ENCODE measurements around the gene CDS1. TPM values are rescaled to one million over a fixed set of nuclear protein-coding genes. Genes with fewer than 3 reads are reported as not detected.

Gene CDS1
- total RNA-seq, 4 donors from 2014 or later = 21.6 to 36.2 (median 24.0) TPM

DNA sequence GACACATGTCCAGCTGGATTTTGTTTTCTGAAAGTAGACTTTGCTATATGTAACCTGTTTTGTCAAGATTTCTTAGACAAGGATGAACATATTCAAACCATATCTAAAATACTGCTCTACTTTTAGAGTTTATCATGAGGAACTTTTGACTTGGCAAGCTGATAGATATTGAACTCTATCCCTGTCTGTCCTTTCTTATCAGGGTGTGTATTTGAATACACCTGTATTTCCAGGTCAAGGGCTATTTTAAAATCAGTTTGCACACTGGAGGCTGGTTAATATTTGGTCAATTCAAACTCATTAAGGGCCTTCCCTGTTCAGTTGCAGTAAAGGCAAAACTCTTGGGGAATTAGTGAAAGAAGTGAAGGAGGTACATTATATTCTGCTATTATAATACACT, 2.3 kb downstream of the CDS1 start:
- no peak overlapping the region for H3K4me3 ChIP-seq

DNA sequence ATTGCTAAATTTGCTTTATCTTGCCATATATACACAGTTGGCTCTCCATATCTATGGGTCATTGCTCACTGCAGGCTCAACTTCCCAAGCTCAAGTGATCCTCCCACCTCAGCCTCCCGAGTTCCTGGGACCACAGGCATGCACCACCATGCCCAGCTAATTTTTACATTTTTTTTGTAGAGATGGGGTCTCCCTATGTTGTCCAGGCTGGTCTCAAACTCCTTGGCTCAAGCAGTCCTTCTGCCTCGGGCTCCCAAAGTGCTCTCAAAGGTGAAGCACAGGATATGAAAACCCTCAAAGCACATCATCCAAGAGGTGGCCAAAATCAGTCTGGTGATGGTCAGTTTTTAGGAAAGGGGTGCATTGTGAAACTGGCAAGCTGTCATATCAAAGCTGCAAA, 11.8 kb downstream of the CDS1 start:
- DNase-seq (ENCODE audit: low spot score in 2 of 2) = no peak
- no peak overlapping the region for H3K4me3 ChIP-seq

More for the DNA sequence above, 2.3 kb downstream of the CDS1 start:
- DNase-seq (ENCODE audit: low spot score in 2 of 2) = no peak
- H3K4me1 ChIP-seq = peaks cover 31% of the 10 kb centered on the region
- no peaks in the 10 kb centered on the region for H3K36me3 ChIP-seq
- H3K27me3 ChIP-seq = no peaks in the 10 kb centered on the region
- TF ChIP-seq, protein P1, sequence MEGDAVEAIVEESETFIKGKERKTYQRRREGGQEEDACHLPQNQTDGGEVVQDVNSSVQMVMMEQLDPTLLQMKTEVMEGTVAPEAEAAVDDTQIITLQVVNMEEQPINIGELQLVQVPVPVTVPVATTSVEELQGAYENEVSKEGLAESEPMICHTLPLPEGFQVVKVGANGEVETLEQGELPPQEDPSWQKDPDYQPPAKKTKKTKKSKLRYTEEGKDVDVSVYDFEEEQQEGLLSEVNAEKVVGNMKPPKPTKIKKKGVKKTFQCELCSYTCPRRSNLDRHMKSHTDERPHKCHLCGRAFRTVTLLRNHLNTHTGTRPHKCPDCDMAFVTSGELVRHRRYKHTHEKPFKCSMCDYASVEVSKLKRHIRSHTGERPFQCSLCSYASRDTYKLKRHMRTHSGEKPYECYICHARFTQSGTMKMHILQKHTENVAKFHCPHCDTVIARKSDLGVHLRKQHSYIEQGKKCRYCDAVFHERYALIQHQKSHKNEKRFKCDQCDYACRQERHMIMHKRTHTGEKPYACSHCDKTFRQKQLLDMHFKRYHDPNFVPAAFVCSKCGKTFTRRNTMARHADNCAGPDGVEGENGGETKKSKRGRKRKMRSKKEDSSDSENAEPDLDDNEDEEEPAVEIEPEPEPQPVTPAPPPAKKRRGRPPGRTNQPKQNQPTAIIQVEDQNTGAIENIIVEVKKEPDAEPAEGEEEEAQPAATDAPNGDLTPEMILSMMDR (IDR thresholded peaks at IDR 0.05) = no peak
- TF ChIP-seq POLR2AphosphoS5 (IDR thresholded peaks at IDR 0.05) (no peak), EP300 (IDR thresholded peaks at IDR 0.05) (no peak), POLR2A (IDR thresholded peaks at IDR 0.05) (no peak)
- no peak overlapping the region for H3K27ac ChIP-seq
- H3K9me3 ChIP-seq = no peaks in the 10 kb centered on the region

DNA sequence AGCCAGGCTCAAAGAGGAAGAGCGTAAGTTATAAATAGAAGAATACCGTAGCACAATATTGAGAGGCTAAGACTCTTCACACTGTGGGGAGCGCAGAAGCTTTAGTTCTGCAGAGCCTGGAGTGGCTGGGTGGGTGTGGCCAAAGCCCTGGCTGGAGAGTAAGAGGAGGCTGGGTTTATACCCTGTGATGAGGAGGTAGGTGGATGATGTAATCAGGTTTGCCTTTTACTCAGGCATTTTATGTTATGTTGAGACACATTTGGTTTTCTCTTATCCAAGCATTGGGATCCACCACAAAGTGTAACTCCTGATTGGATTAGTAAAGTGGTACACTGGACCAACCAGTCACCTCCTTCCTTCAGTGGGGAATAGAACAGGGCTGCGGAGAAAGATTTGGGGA, 13.9 kb downstream of the CDS1 start:
- Histone ChIP-seq H3K4me1 (no peaks in the 10 kb centered on the region), H3K36me3 (no peaks in the 10 kb centered on the region), H3K27ac (no peak overlapping the region), H3K4me3 (no peak overlapping the region), H3K27me3 (no peaks in the 10 kb centered on the region), H3K9me3 (no peaks in the 10 kb centered on the region)
- 84% methylated on average over 4 of the region's 4 CpGs for WGBS
- TF ChIP-seq, protein P1 (IDR thresholded peaks at IDR 0.05) = no peak
- no peak for TF ChIP-seq POLR2AphosphoS5 (IDR thresholded peaks at IDR 0.05)
- TF ChIP-seq POLR2A (IDR thresholded peaks at IDR 0.05) = no peak
- TF ChIP-seq EP300 (IDR thresholded peaks at IDR 0.05) = no peak
- DNase-seq (ENCODE audit: low spot score in 2 of 2) = no peak

More for the DNA sequence above, 11.8 kb downstream of the CDS1 start:
- H3K9me3 ChIP-seq = no peaks in the 10 kb centered on the region
- no peaks in the 10 kb centered on the region for H3K27me3 ChIP-seq
- TF ChIP-seq, protein P1 (IDR thresholded peaks at IDR 0.05) = no peak
- TF ChIP-seq POLR2A (IDR thresholded peaks at IDR 0.05) = no peak
- TF ChIP-seq EP300 (IDR thresholded peaks at IDR 0.05) = no peak
- TF ChIP-seq POLR2AphosphoS5 (IDR thresholded peaks at IDR 0.05) = no peak
- H3K36me3 ChIP-seq = no peaks in the 10 kb centered on the region
- WGBS = 90% methylated on average over 2 of the region's 2 CpGs
- H3K27ac ChIP-seq = no peak overlapping the region
- peaks cover 5% of the 10 kb centered on the region for H3K4me1 ChIP-seq

DNA sequence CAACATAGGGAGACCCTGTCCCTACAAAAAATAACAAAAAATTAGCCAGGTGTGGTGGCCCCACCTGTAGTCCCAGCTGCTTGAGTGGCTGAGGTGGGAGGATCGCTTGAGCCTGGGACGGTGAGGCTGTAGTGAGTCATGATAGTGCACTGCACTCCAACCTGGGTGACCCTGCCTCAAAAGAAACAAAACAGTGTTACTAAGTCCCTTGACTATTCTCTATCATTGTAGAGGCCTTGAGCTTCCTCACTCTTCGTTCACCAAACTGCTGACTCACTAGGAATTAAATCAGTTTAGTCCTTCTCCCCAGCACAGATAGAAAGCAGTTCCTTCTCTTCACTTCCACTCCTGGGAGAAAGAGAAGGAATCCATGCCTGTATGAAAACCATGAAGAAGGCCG, 14.5 kb downstream of the CDS1 start:
- no peaks in the 10 kb centered on the region for H3K36me3 ChIP-seq
- H3K4me3 ChIP-seq = no peak overlapping the region
- TF ChIP-seq EP300 (IDR thresholded peaks at IDR 0.05) (no peak), POLR2AphosphoS5 (IDR thresholded peaks at IDR 0.05) (no peak), POLR2A (IDR thresholded peaks at IDR 0.05) (no peak)
- TF ChIP-seq, protein P1 (IDR thresholded peaks at IDR 0.05) = no peak
- H3K4me1 ChIP-seq = no peaks in the 10 kb centered on the region
- 95% methylated on average over 4 of the region's 4 CpGs for WGBS
- H3K9me3 ChIP-seq = no peaks in the 10 kb centered on the region
- no peak for DNase-seq (ENCODE audit: low spot score in 2 of 2)
- H3K27ac ChIP-seq = no peak overlapping the region
- no peaks in the 10 kb centered on the region for H3K27me3 ChIP-seq

DNA sequence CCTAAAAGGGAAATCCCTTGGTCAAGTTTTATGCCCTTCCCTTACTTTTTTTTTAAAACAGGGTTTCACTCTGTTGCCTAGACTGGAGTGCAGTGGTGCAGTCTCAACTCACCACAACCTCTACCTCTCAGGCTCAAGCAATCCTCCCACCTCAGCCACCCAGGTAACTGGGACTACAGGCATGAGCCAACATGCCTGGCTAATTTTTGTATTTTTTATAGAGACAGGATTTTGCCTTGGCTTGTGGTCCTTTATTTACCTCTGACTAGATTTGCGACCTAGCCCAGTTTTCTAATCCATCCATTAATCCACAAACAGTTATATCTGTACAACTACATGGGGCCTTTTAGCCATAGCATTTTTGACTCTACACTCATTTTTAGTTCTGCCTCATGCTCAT, 23.7 kb downstream of the CDS1 start:
- no peak overlapping the region for H3K27ac ChIP-seq
- peaks cover 5% of the 10 kb centered on the region for H3K36me3 ChIP-seq
- DNase-seq (ENCODE audit: low spot score in 2 of 2) = no peak
- WGBS = 51% methylated on average over 1 of the region's 1 CpG
- H3K27me3 ChIP-seq = no peaks in the 10 kb centered on the region
- H3K9me3 ChIP-seq = no peaks in the 10 kb centered on the region
- H3K4me3 ChIP-seq = no peak overlapping the region
- TF ChIP-seq POLR2AphosphoS5 (IDR thresholded peaks at IDR 0.05) = no peak
- no peak for TF ChIP-seq POLR2A (IDR thresholded peaks at IDR 0.05)
- no peak for TF ChIP-seq EP300 (IDR thresholded peaks at IDR 0.05)
- TF ChIP-seq, protein P1 (IDR thresholded peaks at IDR 0.05) = no peak
- H3K4me1 ChIP-seq = no peaks in the 10 kb centered on the region
